Measurements from ENCODE around the gene PXK.

PXK gene

GRCh38 chr3:58351920-58352319, 19.2 kb downstream of the PXK start:
- TF ChIP-seq TCF12 (IDR thresholded peaks at IDR 0.05; ENCODE audit: low read depth) (no peak), TEAD4 (IDR thresholded peaks at IDR 0.05) (no peak), FOXM1 (IDR thresholded peaks at IDR 0.05; ENCODE audit: borderline replicate concordance, low read depth) (no peak), TAF1 (IDR thresholded peaks at IDR 0.05; ENCODE audit: low read depth) (no peak), NFIC (IDR thresholded peaks at IDR 0.05) (no peak), CEBPB (IDR thresholded peaks at IDR 0.05) (no peak), RAD21 (IDR thresholded peaks at IDR 0.05; ENCODE audit: low read depth) (no peak), CREB1 (IDR thresholded peaks at IDR 0.05; ENCODE audit: low read depth) (no peak)

GRCh38 chr3:58352626-58353025, 19.9 kb downstream of the PXK start:
- TF ChIP-seq CREB1 (IDR thresholded peaks at IDR 0.05; ENCODE audit: low read depth) (no peak), TCF12 (IDR thresholded peaks at IDR 0.05; ENCODE audit: low read depth) (no peak), TEAD4 (IDR thresholded peaks at IDR 0.05) (no peak), ZBTB7A (IDR thresholded peaks at IDR 0.05; ENCODE audit: low read depth) (no peak), EP300 (IDR thresholded peaks at IDR 0.05; ENCODE audit: borderline replicate concordance) (no peak), USF1 (IDR thresholded peaks at IDR 0.05) (no peak), YY1 (IDR thresholded peaks at IDR 0.05; ENCODE audit: low read depth) (no peak), TAF1 (IDR thresholded peaks at IDR 0.05; ENCODE audit: low read depth) (no peak), CEBPB (IDR thresholded peaks at IDR 0.05) (no peak)

- TF ChIP-seq EGR1 (IDR thresholded peaks at IDR 0.05), result no peak
- TF ChIP-seq CEBPB (IDR thresholded peaks at IDR 0.05), result 0 out of 2 replicates have a peak, but pooled peaks have one; percentile 6
Observed at GRCh38 chr3:58353722-58354553, 21.2 kb downstream of the PXK start.

GRCh38 chr3:58355179-58355578, 22.5 kb downstream of the PXK start:
- no peak for TF ChIP-seq FOXM1 (IDR thresholded peaks at IDR 0.05; ENCODE audit: borderline replicate concordance, low read depth)

GRCh38 chr3:58356054-58356453, 23.4 kb downstream of the PXK start:
- TF ChIP-seq REST (IDR thresholded peaks at IDR 0.05; ENCODE audit: low read depth) (no peak), TAF1 (IDR thresholded peaks at IDR 0.05; ENCODE audit: low read depth) (no peak), NFIC (IDR thresholded peaks at IDR 0.05) (no peak), MAX (IDR thresholded peaks at IDR 0.05) (no peak), ZBTB7A (IDR thresholded peaks at IDR 0.05; ENCODE audit: low read depth) (no peak), TCF12 (IDR thresholded peaks at IDR 0.05; ENCODE audit: low read depth) (no peak)

GRCh38 chr3:58357402-58357801, 24.7 kb downstream of the PXK start:
- TF ChIP-seq TEAD4 (IDR thresholded peaks at IDR 0.05) (no peak), YY1 (IDR thresholded peaks at IDR 0.05; ENCODE audit: low read depth) (no peak), CEBPB (IDR thresholded peaks at IDR 0.05) (no peak), MAX (IDR thresholded peaks at IDR 0.05) (no peak)

GRCh38 chr3:58358092-58358491, 25.4 kb downstream of the PXK start:
- no peak for TF ChIP-seq RAD21 (IDR thresholded peaks at IDR 0.05; ENCODE audit: low read depth)

- TF ChIP-seq FOXM1 (IDR thresholded peaks at IDR 0.05; ENCODE audit: borderline replicate concordance, low read depth), result no peak
- TF ChIP-seq TEAD4 (IDR thresholded peaks at IDR 0.05), result no peak
- no peak for TF ChIP-seq TAF1 (IDR thresholded peaks at IDR 0.05; ENCODE audit: low read depth)
- TF ChIP-seq EP300 (IDR thresholded peaks at IDR 0.05; ENCODE audit: borderline replicate concordance), result no peak
- no peak for TF ChIP-seq TCF12 (IDR thresholded peaks at IDR 0.05; ENCODE audit: low read depth)
- TF ChIP-seq CREB1 (IDR thresholded peaks at IDR 0.05; ENCODE audit: low read depth), result no peak
Observed at GRCh38 chr3:58358808-58359207, 26.1 kb downstream of the PXK start.

- TF ChIP-seq MAX (IDR thresholded peaks at IDR 0.05) (no peak), TAF1 (IDR thresholded peaks at IDR 0.05; ENCODE audit: low read depth) (no peak), EGR1 (IDR thresholded peaks at IDR 0.05) (no peak), REST (IDR thresholded peaks at IDR 0.05; ENCODE audit: low read depth) (no peak), TCF12 (IDR thresholded peaks at IDR 0.05; ENCODE audit: low read depth) (no peak), CEBPB (IDR thresholded peaks at IDR 0.05) (no peak), RAD21 (IDR thresholded peaks at IDR 0.05; ENCODE audit: low read depth) (no peak), NFIC (IDR thresholded peaks at IDR 0.05) (no peak), ZBTB7A (IDR thresholded peaks at IDR 0.05; ENCODE audit: low read depth) (no peak), USF1 (IDR thresholded peaks at IDR 0.05) (no peak), FOXM1 (IDR thresholded peaks at IDR 0.05; ENCODE audit: borderline replicate concordance, low read depth) (no peak), CREB1 (IDR thresholded peaks at IDR 0.05; ENCODE audit: low read depth) (no peak), TEAD4 (IDR thresholded peaks at IDR 0.05) (no peak), YY1 (IDR thresholded peaks at IDR 0.05; ENCODE audit: low read depth) (no peak), EP300 (IDR thresholded peaks at IDR 0.05; ENCODE audit: borderline replicate concordance) (no peak)
Observed at GRCh38 chr3:58359621-58360020, 26.9 kb downstream of the PXK start.

All from Ishikawa (cell line).